GM23248 (cell line): ENCODE results near the gene FOXP2.

Experiments used
- EZH2 ChIP-seq: fragments of 200-600 bp; sonication (generic); IDR thresholded peaks from 2 replicates; pipeline ENCODE4 v1.6.1; 2018; ENCODE audit warnings: antibody characterized with exemption, mild to moderate bottlenecking; ENCODE audit not compliant: insufficient read depth, poor library complexity, severe bottlenecking
- EZH2phosphoT487 ChIP-seq: fragments of 200-600 bp; sonication (generic); IDR thresholded peaks from 2 replicates; pipeline ENCODE4 v1.6.1; 2018; ENCODE audit warnings: antibody characterized with exemption, moderate library complexity, mild to moderate bottlenecking, low read depth; ENCODE audit not compliant: insufficient read depth

- TF ChIP-seq EZH2 (no peak), EZH2phosphoT487 (no peak)
Measured at GRCh38 chr7:114533131-114533530, 118.5 kb downstream of the FOXP2 start.
